SU-DHL-6 (cell line): ENCODE measurements around the gene PBX1.

ENCODE experiments used
- H2AFZ ChIP-seq: fragments of 200-600 bp; sonication (generic); 2 replicates; pipeline ENCODE4 v1.6.1; 2014; ENCODE audit warnings: low read depth, mild to moderate bottlenecking, moderate library complexity, mixed read lengths, antibody characterized with exemption, low read length; ENCODE audit not compliant: severe bottlenecking
- H3F3A ChIP-seq: fragments of 200-600 bp; shearing (Covaris generic); 2 replicates; pipeline ENCODE4 v1.6.0; 2016; ENCODE audit warnings: antibody characterized with exemption, mild to moderate bottlenecking; ENCODE audit not compliant: insufficient read depth
- H3K27ac ChIP-seq: fragments of 200-600 bp; sonication (generic); 2 replicates; pipeline ENCODE4 v1.5.1; 2016; ENCODE audit warnings: low read depth, mild to moderate bottlenecking, low read length, moderate library complexity, mixed read lengths
- H3K27me3 ChIP-seq: fragments of 200-600 bp; sonication (generic), shearing (Covaris generic); 2 replicates; pipeline ENCODE4 v1.6.0; 2014; ENCODE audit warnings: mild to moderate bottlenecking, low read length
- H3K36me3 ChIP-seq: fragments of 200-600 bp; sonication (generic); 2 replicates; pipeline ENCODE4 v1.6.1; 2014; ENCODE audit warnings: mild to moderate bottlenecking, low read length, mixed read lengths
- H3K4me2 ChIP-seq: fragments of 300-600, 200-600 bp; shearing (Covaris generic), sonication (generic); 2 replicates; pipeline ENCODE4 v1.6.0; 2014; ENCODE audit warnings: low read length, low read depth, mild to moderate bottlenecking; ENCODE audit not compliant: poor library complexity, severe bottlenecking
- H3K4me3 ChIP-seq: fragments of 200-600 bp; sonication (generic); 2 replicates; pipeline ENCODE4 v1.5.1; 2014; ENCODE audit warnings: antibody characterized with exemption, low read length, mild to moderate bottlenecking, mixed read lengths; ENCODE audit not compliant: insufficient read depth, poor library complexity, severe bottlenecking
- H3K79me2 ChIP-seq: fragments of 200-600 bp; sonication (generic); 2 replicates; pipeline ENCODE4 v1.6.1; 2014; ENCODE audit warnings: mild to moderate bottlenecking, low read length, moderate library complexity; ENCODE audit not compliant: insufficient read depth
- H3K9ac ChIP-seq: fragments of 200-600 bp; sonication (generic); 2 replicates; pipeline ENCODE4 v1.7.0; 2014; ENCODE audit warnings: mild to moderate bottlenecking, low read length
- H3K9me2 ChIP-seq: fragments of 200-600 bp; sonication (generic); replicated peaks from 2 replicates; pipeline ENCODE4 v1.6.1; 2014; ENCODE audit warnings: low read length; ENCODE audit not compliant: insufficient read depth
- H3K9me3 ChIP-seq: fragments of 200-600 bp; sonication (generic); 2 replicates; pipeline ENCODE4 v1.6.1; 2014; ENCODE audit warnings: low read length, mixed read lengths; ENCODE audit not compliant: insufficient read depth
- H4K20me1 ChIP-seq: fragments of 200-600 bp; sonication (generic); 2 replicates; pipeline ENCODE4 v1.6.1; 2014; ENCODE audit warnings: low read depth, mild to moderate bottlenecking, antibody characterized with exemption, low read length, moderate library complexity, mixed read lengths
- CTCF ChIP-seq: fragments of 200-600 bp; sonication (generic); IDR thresholded peaks from one replicate; pipeline ENCODE4 v1.5.1; 2017; ENCODE audit warnings: antibody characterized with exemption, mild to moderate bottlenecking, low read length, moderate library complexity; ENCODE audit not compliant: insufficient read depth, poor library complexity, severe bottlenecking
- EZH2phosphoT487 ChIP-seq: fragments of 200-600 bp; sonication (generic), shearing (Covaris generic); conservative IDR thresholded peaks from 2 replicates; pipeline ENCODE4 v1.6.1; 2018; ENCODE audit warnings: mild to moderate bottlenecking, antibody characterized with exemption, low read length, moderate library complexity, mixed read lengths

The PBX1 gene

GRCh38 chr1:164773102-164773501 is 214.1 kb downstream of the PBX1 start:
- TF ChIP-seq CTCF (no peak), EZH2phosphoT487 (no peak)
- Histone ChIP-seq H3K9ac (no peak overlapping the region), H3F3A (no peaks in the 10 kb centered on the region), H3K9me2 (no peaks in the 10 kb centered on the region), H4K20me1 (no peaks in the 10 kb centered on the region), H3K9me3 (no peaks in the 10 kb centered on the region), H3K4me3 (no peak overlapping the region), H3K27ac (no peak overlapping the region), H2AFZ (no peak overlapping the region), H3K36me3 (no peaks in the 10 kb centered on the region), H3K27me3 (no peaks in the 10 kb centered on the region), H3K4me2 (no peak overlapping the region), H3K79me2 (no peaks in the 10 kb centered on the region)

GRCh38 chr1:164774413-164774812 is 215.4 kb downstream of the PBX1 start:
- Histone ChIP-seq H4K20me1 (no peaks in the 10 kb centered on the region), H3K27me3 (no peaks in the 10 kb centered on the region), H3K4me2 (no peak overlapping the region), H3K9me3 (no peaks in the 10 kb centered on the region), H3K4me3 (no peak overlapping the region), H3K36me3 (no peaks in the 10 kb centered on the region), H3K27ac (no peak overlapping the region), H3K79me2 (no peaks in the 10 kb centered on the region), H2AFZ (no peak overlapping the region), H3K9me2 (no peaks in the 10 kb centered on the region), H3F3A (no peaks in the 10 kb centered on the region), H3K9ac (no peak overlapping the region)
- no peak for TF ChIP-seq EZH2phosphoT487
- no peak for TF ChIP-seq CTCF

- no peak overlapping the region for H3K4me3 ChIP-seq
- H2AFZ ChIP-seq: no peak overlapping the region
- H3K9ac ChIP-seq: no peak overlapping the region
- H3K27ac ChIP-seq: no peak overlapping the region
- no peaks in the 10 kb centered on the region for H3K9me3 ChIP-seq
- no peaks in the 10 kb centered on the region for H3K36me3 ChIP-seq
- H3K79me2 ChIP-seq: no peaks in the 10 kb centered on the region
- no peak for TF ChIP-seq EZH2phosphoT487
- no peak for TF ChIP-seq CTCF
- H3F3A ChIP-seq: no peaks in the 10 kb centered on the region
- no peaks in the 10 kb centered on the region for H3K27me3 ChIP-seq
- no peaks in the 10 kb centered on the region for H4K20me1 ChIP-seq
- no peaks in the 10 kb centered on the region for H3K9me2 ChIP-seq
- H3K4me2 ChIP-seq: no peak overlapping the region
Observed at GRCh38 chr1:164774819-164775654, 216.1 kb downstream of the PBX1 start.
